ENCODE results near the gene SYNC.
"Not testable (repeated sequence)": the region's sequence is repeated elsewhere in the genome, so short reads cannot be mapped to it uniquely, and the experiment has no call there.

SYNC gene

DNA sequence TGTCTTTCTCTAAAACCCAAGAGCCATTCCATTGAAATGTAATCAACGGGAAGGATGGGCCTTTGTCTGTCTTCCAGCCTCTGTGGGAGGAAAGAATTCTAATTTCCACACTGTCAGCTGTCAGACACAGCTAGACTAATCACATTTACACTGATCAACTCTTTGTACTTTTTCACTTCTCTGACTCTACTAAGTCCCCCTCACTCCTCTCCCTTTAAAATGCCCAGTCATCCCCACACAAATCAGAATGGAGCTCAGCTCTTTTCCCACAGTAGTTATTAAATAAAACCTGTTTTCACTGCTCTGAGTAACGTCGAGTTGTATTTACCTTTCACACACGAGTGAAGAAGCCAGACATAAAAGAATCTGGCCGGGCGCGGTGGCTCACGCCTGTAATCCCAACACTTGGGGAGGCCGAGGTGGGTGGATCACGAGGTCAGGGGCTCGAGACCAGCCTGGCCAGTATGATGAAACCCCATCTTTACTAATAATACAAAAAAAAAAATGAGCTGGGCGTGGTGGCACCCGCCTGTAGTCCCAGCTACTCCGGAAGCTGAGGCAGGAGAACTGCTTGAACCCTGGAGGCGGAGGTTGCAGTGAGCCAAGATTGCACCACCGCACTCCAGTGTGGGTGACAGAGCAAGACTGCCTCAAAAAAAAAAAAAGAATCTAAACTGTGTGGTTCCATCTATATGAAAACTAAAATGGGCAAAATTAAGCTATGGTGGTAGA, 65.5 kb downstream of the SYNC start:
- no peak for DNase-seq

DNA sequence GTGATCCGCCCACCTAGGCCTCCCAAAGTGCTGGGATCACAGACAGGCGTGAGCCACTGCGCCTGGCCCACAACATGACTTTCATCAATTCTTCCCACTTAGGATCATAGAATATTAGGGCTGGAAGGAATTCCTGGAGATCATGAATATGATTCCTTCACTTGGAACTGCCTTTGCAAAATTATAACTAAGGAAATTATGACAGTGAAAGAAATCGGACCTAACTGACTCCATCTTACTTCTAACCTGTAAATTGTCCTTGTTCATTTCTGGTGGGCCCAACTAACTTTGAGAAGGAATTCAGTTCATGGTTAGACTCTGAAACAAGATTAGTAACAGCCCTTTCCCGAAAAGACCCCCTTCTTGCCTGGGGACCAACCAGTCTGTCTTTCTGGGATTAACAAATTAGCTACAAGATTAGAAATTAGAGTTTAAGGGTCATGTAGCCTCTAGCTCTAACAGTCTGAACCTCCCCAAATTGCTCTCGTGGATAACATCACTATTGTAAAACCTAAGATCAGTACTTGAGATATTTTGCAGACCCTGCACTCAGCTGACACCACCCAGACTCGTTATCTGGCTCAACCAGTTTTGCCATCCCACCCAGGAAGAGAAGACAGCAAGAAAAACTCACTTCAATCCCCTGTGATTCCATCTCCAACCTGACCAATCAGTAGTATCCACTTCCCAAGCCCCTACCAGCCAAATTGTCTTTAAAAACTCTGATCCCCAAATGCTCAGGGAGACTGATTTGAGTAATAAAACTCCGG, 66.9 kb downstream of the SYNC start:
- DNase-seq, result no peak

DNA sequence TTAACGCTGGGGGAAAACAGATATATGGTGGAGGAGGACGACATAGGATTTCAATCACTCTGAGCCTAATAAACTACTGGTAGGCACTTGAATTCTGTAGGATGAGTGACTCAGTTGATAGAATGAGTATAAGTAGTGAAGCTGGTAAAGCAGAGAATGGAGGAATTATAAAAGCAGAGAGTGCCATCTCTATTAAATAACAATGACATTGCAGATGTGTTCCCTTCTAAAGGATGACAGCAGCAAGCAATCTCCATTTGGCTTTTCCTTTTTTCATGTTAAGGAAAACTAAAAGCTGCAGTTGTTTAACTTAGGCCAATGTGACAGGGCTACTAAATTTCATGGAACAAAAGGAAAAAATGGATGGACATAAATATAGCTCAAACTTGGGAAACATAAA, 69.7 kb downstream of the SYNC start:
- DNase-seq, result no peak

DNA sequence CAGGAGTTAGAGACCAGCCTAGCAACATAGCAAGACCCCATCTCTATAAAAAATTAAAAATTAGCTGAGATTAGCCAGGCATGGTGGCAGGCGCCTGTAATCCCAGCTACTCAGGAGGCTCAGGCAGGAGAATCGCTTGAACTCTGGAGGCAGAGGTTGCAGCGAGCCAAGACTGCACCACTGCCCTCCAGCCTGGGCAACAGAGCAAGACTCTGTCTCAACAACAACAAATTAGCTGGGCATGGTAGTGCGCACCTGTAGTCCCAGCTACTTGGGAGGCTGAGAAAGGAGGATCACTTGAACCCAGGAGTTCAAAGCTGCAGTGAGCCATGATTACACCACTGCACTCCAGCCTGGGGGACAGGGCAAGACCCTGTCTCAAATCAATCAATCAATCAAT, 72.4 kb downstream of the SYNC start:
- DNase-seq, result not testable (repeated sequence)

All from activated naive CD4-positive, alpha-beta T cell treated with Interleukin-2 at 50 U/mL for 16 hours (primary cell).